SH-SY5Y (cell line): ENCODE results near the gene KIAA1958.

Experiments
- GATA2 ChIP-seq: IDR thresholded peaks from 2 replicates; pipeline ENCODE4 v1.6.1; 2011; ENCODE audit warnings: mild to moderate bottlenecking, low read depth, low read length
- GATA3 ChIP-seq: IDR thresholded peaks from 2 replicates; pipeline ENCODE4 v1.6.1; 2011; ENCODE audit warnings: low read depth, mild to moderate bottlenecking, low read length, moderate library complexity

GRCh38 chr9:112655668-112656067, 169.0 kb downstream of the KIAA1958 start:
- TF ChIP-seq GATA3 (no peak), GATA2 (no peak)
